K562 (cell line): ENCODE results near the gene LAMTOR4. TPM values are rescaled to one million over a fixed set of nuclear protein-coding genes. Genes with fewer than 3 reads are reported as not detected.

Experiments
- MBD2 ChIP-seq: sonication (generic); IDR thresholded peaks from 2 replicates; pipeline ENCODE4 v1.6.1; 2016; ENCODE audit warnings: low read depth, borderline replicate concordance
- RBM22 ChIP-seq: fragments of 200-400 bp; formaldehyde crosslinking; IDR thresholded peaks from 2 replicates; pipeline ENCODE4 v1.6.1; 2018; ENCODE audit warnings: low read length, low read depth; ENCODE audit not compliant: poor library complexity, severe bottlenecking
- STAT5A ChIP-seq: IDR thresholded peaks from 2 replicates; pipeline ENCODE4 v1.6.1; 2012; ENCODE audit warnings: low read length, inconsistent platforms, borderline replicate concordance
- ZKSCAN3 ChIP-seq: fragments of 250-450 bp; sonication (Bioruptor Pico); IDR thresholded peaks from 2 replicates; pipeline ENCODE4 v1.4.0; 2020
- polyA plus RNA-seq, 8 experiments: library from polyadenylated mRNA; depleted of rRNA in 4 of 8; stranded (reverse) in 5 of 8; unstranded in 3 of 8; fragments of >200 nt; fragmentation: Nextera tagmentation in 2 of 8; fragmentation: Illumina TruSeq in 1 of 8; extraction: Ambion mirVana in 2 of 8; extraction: Trizol in 1 of 8; gene quantifications; 2 replicates each; pipeline versions ENCODE4 v1.2.1 to v1.2.3, GENCODE V29; 2011 to 2014; ENCODE audit warnings: inconsistent platforms in 1 of 8, missing spikeins in 1 of 8
- total RNA-seq, 7 experiments: library from RNA; depleted of rRNA in 6 of 7; stranded (reverse); fragments of >200 nt in 6 of 7; fragmentation: Illumina TruSeq in 2 of 7; extraction: Trizol in 2 of 7; gene quantifications; 2 replicates each; pipeline versions ENCODE4 v1.2.1 to v1.2.3, GENCODE V29; 2011 to 2021; ENCODE audit warnings: low replicate concordance in 1 of 7
- TF ChIP-seq, protein P1 (sequence below): fragments of 450-650 bp; IDR thresholded peaks from 2 replicates; pipeline ENCODE4 v1.6.1; 2016; ENCODE audit warnings: borderline replicate concordance
- TF ChIP-seq, protein P2 (sequence below): fragments of 150-350 bp; IDR thresholded peaks from 2 replicates; pipeline ENCODE4 v1.6.1; 2014; ENCODE audit warnings: low read depth, mild to moderate bottlenecking, low read length, borderline replicate concordance
- TF ChIP-seq, protein P3 (sequence below): fragments of 450-650 bp; IDR thresholded peaks from 2 replicates; pipeline ENCODE4 v1.6.1; 2017; ENCODE audit warnings: mild to moderate bottlenecking, moderate library complexity
- TF ChIP-seq, protein P4 (sequence below): IDR thresholded peaks from 2 replicates; pipeline ENCODE4 v1.6.1; 2011; ENCODE audit warnings: borderline replicate concordance, low read depth, mild to moderate bottlenecking, moderate library complexity, low read length; ENCODE audit not compliant: insufficient read depth, poor library complexity, severe bottlenecking
- TF ChIP-seq, protein P5 (sequence below), 2 experiments: IDR thresholded peaks; 2 replicates each; pipeline ENCODE4 v1.6.1; 2012; ENCODE audit warnings: improper control_type of control experiment in 2 of 2, low read depth in 2 of 2, low read length in 2 of 2, borderline replicate concordance in 1 of 2
- TF ChIP-seq, protein P6 (sequence below): fragments of 250-450 bp; sonication (Bioruptor Pico); IDR thresholded peaks from 2 replicates; pipeline ENCODE4 v1.5.0; 2021

LAMTOR4 gene
- total and polyA plus RNA-seq, 9 of the 15 experiments (the other 6 are each of a cell fraction or from before 2014, with no cell fraction given), result 79.6 to 314 (median 195) TPM

DNA sequence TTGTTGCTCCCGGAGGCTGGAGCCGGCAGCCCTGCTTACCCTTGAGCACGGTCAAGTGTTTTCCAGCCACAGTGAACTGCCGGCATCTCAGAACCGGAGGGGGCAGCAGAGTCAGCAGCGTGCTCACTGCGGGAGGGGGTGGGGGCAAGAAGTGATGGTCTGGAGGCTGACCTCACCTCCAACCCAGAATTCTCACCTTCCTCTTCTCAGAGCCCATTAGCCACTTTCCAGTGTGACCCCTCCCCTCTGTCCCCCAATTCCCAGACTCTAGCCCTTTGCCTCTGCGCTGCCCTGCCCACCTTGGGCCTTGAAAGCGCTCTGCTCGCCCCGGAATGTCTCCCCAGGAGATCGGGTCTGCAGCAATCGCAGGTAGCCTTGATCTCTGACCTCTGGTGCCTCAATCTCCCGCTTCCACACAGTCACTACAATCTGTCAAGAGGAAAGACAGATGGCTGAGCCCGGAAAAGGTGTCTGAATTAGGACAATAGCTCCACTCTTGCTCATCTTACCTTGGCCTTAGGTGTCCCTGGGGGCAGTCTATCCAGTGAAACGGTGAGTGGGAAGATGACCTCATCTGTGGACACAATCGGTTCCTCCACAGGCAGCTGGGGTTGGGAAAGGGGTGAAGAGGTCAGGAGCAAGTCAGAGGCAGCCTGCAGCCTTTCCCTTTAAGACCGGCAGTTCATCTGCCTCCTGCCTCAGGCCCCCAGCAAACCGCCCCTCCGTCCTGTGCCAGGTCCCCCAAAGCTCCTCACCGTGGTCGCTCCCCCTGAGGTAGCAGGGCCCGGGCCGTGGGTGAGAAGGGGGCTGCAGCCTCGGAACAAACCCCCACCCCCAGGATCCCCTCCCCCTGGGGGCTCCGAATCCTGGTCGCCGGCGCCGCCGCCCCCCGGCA, 8.9 kb downstream of the LAMTOR4 start (continued):
- TF ChIP-seq ZKSCAN3, result no peak
- TF ChIP-seq MBD2, result 0 out of 2 replicates have a peak, but pooled peaks have one; percentile 18
- TF ChIP-seq, protein P1, sequence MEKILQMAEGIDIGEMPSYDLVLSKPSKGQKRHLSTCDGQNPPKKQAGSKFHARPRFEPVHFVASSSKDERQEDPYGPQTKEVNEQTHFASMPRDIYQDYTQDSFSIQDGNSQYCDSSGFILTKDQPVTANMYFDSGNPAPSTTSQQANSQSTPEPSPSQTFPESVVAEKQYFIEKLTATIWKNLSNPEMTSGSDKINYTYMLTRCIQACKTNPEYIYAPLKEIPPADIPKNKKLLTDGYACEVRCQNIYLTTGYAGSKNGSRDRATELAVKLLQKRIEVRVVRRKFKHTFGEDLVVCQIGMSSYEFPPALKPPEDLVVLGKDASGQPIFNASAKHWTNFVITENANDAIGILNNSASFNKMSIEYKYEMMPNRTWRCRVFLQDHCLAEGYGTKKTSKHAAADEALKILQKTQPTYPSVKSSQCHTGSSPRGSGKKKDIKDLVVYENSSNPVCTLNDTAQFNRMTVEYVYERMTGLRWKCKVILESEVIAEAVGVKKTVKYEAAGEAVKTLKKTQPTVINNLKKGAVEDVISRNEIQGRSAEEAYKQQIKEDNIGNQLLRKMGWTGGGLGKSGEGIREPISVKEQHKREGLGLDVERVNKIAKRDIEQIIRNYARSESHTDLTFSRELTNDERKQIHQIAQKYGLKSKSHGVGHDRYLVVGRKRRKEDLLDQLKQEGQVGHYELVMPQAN, result peak; percentile 54
- TF ChIP-seq RBM22, result no peak
- TF ChIP-seq, protein P2, sequence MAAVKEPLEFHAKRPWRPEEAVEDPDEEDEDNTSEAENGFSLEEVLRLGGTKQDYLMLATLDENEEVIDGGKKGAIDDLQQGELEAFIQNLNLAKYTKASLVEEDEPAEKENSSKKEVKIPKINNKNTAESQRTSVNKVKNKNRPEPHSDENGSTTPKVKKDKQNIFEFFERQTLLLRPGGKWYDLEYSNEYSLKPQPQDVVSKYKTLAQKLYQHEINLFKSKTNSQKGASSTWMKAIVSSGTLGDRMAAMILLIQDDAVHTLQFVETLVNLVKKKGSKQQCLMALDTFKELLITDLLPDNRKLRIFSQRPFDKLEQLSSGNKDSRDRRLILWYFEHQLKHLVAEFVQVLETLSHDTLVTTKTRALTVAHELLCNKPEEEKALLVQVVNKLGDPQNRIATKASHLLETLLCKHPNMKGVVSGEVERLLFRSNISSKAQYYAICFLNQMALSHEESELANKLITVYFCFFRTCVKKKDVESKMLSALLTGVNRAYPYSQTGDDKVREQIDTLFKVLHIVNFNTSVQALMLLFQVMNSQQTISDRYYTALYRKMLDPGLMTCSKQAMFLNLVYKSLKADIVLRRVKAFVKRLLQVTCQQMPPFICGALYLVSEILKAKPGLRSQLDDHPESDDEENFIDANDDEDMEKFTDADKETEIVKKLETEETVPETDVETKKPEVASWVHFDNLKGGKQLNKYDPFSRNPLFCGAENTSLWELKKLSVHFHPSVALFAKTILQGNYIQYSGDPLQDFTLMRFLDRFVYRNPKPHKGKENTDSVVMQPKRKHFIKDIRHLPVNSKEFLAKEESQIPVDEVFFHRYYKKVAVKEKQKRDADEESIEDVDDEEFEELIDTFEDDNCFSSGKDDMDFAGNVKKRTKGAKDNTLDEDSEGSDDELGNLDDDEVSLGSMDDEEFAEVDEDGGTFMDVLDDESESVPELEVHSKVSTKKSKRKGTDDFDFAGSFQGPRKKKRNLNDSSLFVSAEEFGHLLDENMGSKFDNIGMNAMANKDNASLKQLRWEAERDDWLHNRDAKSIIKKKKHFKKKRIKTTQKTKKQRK, result no peak
- TF ChIP-seq STAT5A, result 0 out of 2 replicates have a peak, but pooled peaks have one; percentile 28
- TF ChIP-seq, protein P3, sequence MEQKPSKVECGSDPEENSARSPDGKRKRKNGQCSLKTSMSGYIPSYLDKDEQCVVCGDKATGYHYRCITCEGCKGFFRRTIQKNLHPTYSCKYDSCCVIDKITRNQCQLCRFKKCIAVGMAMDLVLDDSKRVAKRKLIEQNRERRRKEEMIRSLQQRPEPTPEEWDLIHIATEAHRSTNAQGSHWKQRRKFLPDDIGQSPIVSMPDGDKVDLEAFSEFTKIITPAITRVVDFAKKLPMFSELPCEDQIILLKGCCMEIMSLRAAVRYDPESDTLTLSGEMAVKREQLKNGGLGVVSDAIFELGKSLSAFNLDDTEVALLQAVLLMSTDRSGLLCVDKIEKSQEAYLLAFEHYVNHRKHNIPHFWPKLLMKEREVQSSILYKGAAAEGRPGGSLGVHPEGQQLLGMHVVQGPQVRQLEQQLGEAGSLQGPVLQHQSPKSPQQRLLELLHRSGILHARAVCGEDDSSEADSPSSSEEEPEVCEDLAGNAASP, result no peak
- TF ChIP-seq, protein P4, sequence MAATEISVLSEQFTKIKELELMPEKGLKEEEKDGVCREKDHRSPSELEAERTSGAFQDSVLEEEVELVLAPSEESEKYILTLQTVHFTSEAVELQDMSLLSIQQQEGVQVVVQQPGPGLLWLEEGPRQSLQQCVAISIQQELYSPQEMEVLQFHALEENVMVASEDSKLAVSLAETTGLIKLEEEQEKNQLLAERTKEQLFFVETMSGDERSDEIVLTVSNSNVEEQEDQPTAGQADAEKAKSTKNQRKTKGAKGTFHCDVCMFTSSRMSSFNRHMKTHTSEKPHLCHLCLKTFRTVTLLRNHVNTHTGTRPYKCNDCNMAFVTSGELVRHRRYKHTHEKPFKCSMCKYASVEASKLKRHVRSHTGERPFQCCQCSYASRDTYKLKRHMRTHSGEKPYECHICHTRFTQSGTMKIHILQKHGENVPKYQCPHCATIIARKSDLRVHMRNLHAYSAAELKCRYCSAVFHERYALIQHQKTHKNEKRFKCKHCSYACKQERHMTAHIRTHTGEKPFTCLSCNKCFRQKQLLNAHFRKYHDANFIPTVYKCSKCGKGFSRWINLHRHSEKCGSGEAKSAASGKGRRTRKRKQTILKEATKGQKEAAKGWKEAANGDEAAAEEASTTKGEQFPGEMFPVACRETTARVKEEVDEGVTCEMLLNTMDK, result peak; percentile 88
- TF ChIP-seq, protein P5, sequence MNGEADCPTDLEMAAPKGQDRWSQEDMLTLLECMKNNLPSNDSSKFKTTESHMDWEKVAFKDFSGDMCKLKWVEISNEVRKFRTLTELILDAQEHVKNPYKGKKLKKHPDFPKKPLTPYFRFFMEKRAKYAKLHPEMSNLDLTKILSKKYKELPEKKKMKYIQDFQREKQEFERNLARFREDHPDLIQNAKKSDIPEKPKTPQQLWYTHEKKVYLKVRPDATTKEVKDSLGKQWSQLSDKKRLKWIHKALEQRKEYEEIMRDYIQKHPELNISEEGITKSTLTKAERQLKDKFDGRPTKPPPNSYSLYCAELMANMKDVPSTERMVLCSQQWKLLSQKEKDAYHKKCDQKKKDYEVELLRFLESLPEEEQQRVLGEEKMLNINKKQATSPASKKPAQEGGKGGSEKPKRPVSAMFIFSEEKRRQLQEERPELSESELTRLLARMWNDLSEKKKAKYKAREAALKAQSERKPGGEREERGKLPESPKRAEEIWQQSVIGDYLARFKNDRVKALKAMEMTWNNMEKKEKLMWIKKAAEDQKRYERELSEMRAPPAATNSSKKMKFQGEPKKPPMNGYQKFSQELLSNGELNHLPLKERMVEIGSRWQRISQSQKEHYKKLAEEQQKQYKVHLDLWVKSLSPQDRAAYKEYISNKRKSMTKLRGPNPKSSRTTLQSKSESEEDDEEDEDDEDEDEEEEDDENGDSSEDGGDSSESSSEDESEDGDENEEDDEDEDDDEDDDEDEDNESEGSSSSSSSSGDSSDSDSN (IDR thresholded peaks at IDR 0.05; ENCODE audit: borderline replicate concordance in 1 of 2, low read depth in 2 of 2, low read length in 2 of 2), result 0 out of 4 replicates have a peak, but pooled peaks of 1 of the 2 experiments have one; percentile 49
- TF ChIP-seq, protein P6, sequence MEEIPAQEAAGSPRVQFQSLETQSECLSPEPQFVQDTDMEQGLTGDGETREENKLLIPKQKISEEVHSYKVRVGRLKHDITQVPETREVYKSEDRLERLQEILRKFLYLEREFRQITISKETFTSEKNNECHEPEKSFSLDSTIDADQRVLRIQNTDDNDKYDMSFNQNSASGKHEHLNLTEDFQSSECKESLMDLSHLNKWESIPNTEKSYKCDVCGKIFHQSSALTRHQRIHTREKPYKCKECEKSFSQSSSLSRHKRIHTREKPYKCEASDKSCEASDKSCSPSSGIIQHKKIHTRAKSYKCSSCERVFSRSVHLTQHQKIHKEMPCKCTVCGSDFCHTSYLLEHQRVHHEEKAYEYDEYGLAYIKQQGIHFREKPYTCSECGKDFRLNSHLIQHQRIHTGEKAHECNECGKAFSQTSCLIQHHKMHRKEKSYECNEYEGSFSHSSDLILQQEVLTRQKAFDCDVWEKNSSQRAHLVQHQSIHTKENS (CRISPR knock-in tag), result no peak
